Putamen (tissue), 1 donor: ENCODE data around the gene MAST3.
A peak's percentile ranks its signal among the peaks of the same experiment; 100 is the strongest.
"Not testable (repeated sequence)": the region's sequence is repeated elsewhere in the genome, so short reads cannot be mapped to it uniquely, and the experiment has no call there.

ENCODE experiments used
- DNase-seq: peaks from one replicate; pipeline ENCODE4 v3.0.0-alpha.2; 2016; ENCODE audit warnings: low spot score

The MAST3 gene

GRCh38 chr19:18137657-18138339 lies 40.2 kb downstream of the MAST3 start:
- no peak for DNase-seq

- DNase-seq: no peak
Observed at GRCh38 chr19:18140473-18140872, 42.9 kb downstream of the MAST3 start.

GRCh38 chr19:18141031-18141430 lies 43.5 kb downstream of the MAST3 start:
- DNase-seq: no peak

GRCh38 chr19:18143902-18144301 lies 46.3 kb downstream of the MAST3 start:
- no peak for DNase-seq

GRCh38 chr19:18144361-18144760 lies 46.8 kb downstream of the MAST3 start:
- DNase-seq: no peak

- no peak for DNase-seq
Observed at GRCh38 chr19:18144906-18145305, 47.3 kb downstream of the MAST3 start.

GRCh38 chr19:18145391-18145999 lies 47.9 kb downstream of the MAST3 start:
- DNase-seq: no peak

- no peak for DNase-seq
Observed at GRCh38 chr19:18147396-18147795, 49.8 kb downstream of the MAST3 start.

GRCh38 chr19:18149596-18149975 lies 52.0 kb downstream of the MAST3 start:
- DNase-seq: no peak

- DNase-seq: no peak
Observed at GRCh38 chr19:18150776-18151624, 53.4 kb downstream of the MAST3 start.

- DNase-seq: peak; percentile 95
Observed at GRCh38 chr19:18152442-18152816, 54.9 kb downstream of the MAST3 start.

GRCh38 chr19:18152817-18153555 lies 55.4 kb downstream of the MAST3 start, which contains the start of gene PIK3R2:
Gene PIK3R2 (plus strand): TSS chr19:18153163. CDS start chr19:18155880, 2,717 bp downstream.
- peak; percentile 99 for DNase-seq

- no peak for DNase-seq
Observed at GRCh38 chr19:18153556-18154134, 56.1 kb downstream of the MAST3 start.

- no peak for DNase-seq
Observed at GRCh38 chr19:18155095-18156087, 57.8 kb downstream of the MAST3 start.

- DNase-seq: no peak
Observed at GRCh38 chr19:18156268-18156667, 58.7 kb downstream of the MAST3 start.

GRCh38 chr19:18156841-18157464 lies 59.4 kb downstream of the MAST3 start:
- DNase-seq: peak; percentile 75

- DNase-seq: peak; percentile 83
Observed at GRCh38 chr19:18157465-18158063, 60.0 kb downstream of the MAST3 start.

- DNase-seq: no peak
Observed at GRCh38 chr19:18158467-18158866, 60.9 kb downstream of the MAST3 start.

- DNase-seq: not testable (repeated sequence)
Observed at GRCh38 chr19:18159059-18159616, 61.6 kb downstream of the MAST3 start.
